Body of pancreas (tissue), 4 donors: ENCODE data around the gene PCDHGA11. TPM values are rescaled to one million over a fixed set of nuclear protein-coding genes. Genes with fewer than 3 reads are reported as not detected.

Source experiments
- ATAC-seq: fragments of 150-250 bp; one replicate; pipeline ENCODE4 v1.9.1; 2016
- DNase-seq, 4 donors: peaks; one replicate each; pipeline ENCODE4 v3.0.0-alpha.2; 2019
- H3K27ac ChIP-seq, 4 donors: fragments of 200-600 bp; sonication (generic); 1 replicate in 3 of 4; 2 replicates in 1 of 4; pipeline versions ENCODE4 v1.5.1 to v1.6.1; 2016 to 2019; ENCODE audit warnings: mild to moderate bottlenecking in 1 of 4, mixed read lengths in 1 of 4, moderate library complexity in 1 of 4
- H3K27me3 ChIP-seq, 2 donors: fragments of 200-600 bp; sonication (generic); one replicate each; pipeline ENCODE4 v1.6.0; 2016; ENCODE audit warnings: mild to moderate bottlenecking in 1 of 2
- H3K36me3 ChIP-seq, 2 donors: fragments of 200-600 bp; sonication (generic); replicated peaks in 1 of 2; 2 replicates each; pipeline ENCODE4 v1.5.1; 2016; ENCODE audit warnings: low read depth in 2 of 2; ENCODE audit not compliant: insufficient read depth in 1 of 2
- H3K4me1 ChIP-seq: fragments of 200-600 bp; sonication (generic); one replicate; pipeline ENCODE4 v1.6.0; 2016
- H3K4me3 ChIP-seq, 2 donors: fragments of 200-600 bp; sonication (generic); 1 replicate in 1 of 2; 2 replicates in 1 of 2; pipeline ENCODE4 v1.5.1; 2016 to 2019
- H3K9me3 ChIP-seq, 3 donors: fragments of 200-600 bp; sonication (generic); 1 replicate in 2 of 3; 2 replicates in 1 of 3; pipeline ENCODE4 v1.5.1; 2016
- POLR2A ChIP-seq, 3 donors: fragments of 450-650 bp; IDR thresholded peaks; one replicate each; pipeline ENCODE4 v1.6.1; 2016; ENCODE audit warnings: antibody characterized with exemption in 3 of 3, mild to moderate bottlenecking in 2 of 3
- WGBS, 2 donors: methylation state at CpG; one replicate each; pipeline ENCODE4 v1.1.5; 2017; 5-methylcytosine and 5-hydroxymethylcytosine counted together
- intact Hi-C: fragments of 100-400 bp; cut with DNase I; formaldehyde crosslinking; loops from one replicate; pipeline ENCODE4 v1.15.1; 2023
- total RNA-seq, 2 donors: library from RNA; depleted of rRNA; stranded (reverse); fragments of >200 nt; gene quantifications; one replicate each; pipeline ENCODE4 v1.1.0, GENCODE V29; 2016
- TF ChIP-seq, protein P1 (sequence below), 7 experiments: fragments of 450-650 bp in 4 of 7; fragments of 200-600 bp in 3 of 7; sonication (generic) in 3 of 7; IDR thresholded peaks; one replicate each; pipeline ENCODE4 v1.5.1; 2016 to 2019; ENCODE audit warnings: antibody characterized with exemption in 7 of 7

The PCDHGA11 gene
- total RNA-seq, 2 donors from 2014 or later = 4.9 to 6.9 TPM

DNA sequence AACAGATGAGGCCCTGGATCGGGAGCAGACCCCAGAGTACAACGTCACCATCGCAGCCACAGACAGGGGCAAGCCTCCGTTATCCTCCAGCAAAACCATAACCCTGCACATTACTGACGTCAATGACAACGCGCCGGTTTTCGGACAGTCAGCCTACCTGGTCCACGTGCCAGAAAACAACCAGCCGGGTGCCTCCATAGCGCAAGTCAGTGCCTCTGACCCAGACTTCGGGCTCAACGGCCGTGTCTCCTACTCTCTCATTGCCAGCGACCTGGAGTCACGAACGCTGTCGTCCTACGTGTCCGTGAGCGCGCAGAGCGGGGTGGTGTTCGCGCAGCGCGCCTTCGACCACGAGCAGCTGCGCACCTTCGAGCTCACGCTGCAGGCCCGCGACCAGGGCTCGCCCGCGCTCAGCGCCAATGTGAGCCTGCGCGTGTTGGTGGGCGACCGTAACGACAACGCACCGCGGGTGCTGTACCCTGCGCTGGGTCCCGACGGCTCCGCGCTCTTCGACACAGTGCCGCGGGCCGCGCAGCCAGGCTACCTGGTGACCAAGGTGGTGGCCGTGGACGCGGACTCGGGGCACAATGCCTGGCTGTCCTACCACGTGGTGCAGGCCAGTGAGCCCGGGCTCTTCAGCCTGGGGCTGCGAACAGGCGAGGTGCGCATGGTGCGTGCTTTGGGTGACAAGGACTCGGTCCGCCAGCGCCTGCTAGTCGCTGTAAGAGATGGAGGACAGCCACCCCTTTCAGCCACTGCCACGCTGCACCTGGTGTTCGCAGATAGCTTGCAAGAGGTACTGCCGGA lies 1.6 kb upstream of the PCDHGA11 start:
- ATAC-seq (no peak), DNase-seq (no peak)
- Histone ChIP-seq H3K4me3 (no peak overlapping the region), H3K36me3 (no peaks in the 10 kb centered on the region), H3K27me3 (no peaks in the 10 kb centered on the region), H3K9me3 (peaks cover 0 to 76% (median 11%) of the 10 kb centered on the region in 3 donors), H3K27ac (no peak overlapping the region), H3K4me1 (no peaks in the 10 kb centered on the region)
- 17 to 30% methylated on average over 4 to 74 of the region's 74 CpGs for WGBS, 2 donors
- intact Hi-C loops = loop anchor here (10.0 kb wide), 1 partner anchor 96 kb away; no protein-coding TSS in a partner anchor
- TF ChIP-seq, protein P1, sequence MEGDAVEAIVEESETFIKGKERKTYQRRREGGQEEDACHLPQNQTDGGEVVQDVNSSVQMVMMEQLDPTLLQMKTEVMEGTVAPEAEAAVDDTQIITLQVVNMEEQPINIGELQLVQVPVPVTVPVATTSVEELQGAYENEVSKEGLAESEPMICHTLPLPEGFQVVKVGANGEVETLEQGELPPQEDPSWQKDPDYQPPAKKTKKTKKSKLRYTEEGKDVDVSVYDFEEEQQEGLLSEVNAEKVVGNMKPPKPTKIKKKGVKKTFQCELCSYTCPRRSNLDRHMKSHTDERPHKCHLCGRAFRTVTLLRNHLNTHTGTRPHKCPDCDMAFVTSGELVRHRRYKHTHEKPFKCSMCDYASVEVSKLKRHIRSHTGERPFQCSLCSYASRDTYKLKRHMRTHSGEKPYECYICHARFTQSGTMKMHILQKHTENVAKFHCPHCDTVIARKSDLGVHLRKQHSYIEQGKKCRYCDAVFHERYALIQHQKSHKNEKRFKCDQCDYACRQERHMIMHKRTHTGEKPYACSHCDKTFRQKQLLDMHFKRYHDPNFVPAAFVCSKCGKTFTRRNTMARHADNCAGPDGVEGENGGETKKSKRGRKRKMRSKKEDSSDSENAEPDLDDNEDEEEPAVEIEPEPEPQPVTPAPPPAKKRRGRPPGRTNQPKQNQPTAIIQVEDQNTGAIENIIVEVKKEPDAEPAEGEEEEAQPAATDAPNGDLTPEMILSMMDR (IDR thresholded peaks at IDR 0.05) = no peak
- no peak for TF ChIP-seq POLR2A (IDR thresholded peaks at IDR 0.05)

DNA sequence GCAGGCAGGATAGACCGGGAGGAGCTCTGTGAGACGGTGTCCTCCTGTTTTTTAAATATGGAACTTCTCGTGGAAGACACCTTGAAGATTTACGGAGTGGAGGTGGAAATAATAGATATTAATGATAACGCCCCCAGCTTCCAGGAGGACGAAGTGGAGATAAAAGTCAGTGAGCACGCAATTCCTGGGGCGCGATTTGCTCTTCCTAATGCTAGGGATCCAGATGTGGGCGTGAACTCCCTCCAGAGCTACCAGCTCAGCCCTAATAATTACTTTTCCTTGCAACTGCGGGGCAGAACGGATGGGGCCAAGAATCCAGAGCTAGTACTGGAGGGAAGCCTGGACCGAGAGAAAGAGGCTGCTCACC lies 621 bp downstream of the PCDHGA11 start:
- 6 to 9% methylated on average over 12 to 13 of the region's 13 CpGs for WGBS, 2 donors
- H3K36me3 ChIP-seq = no peaks in the 10 kb centered on the region
- H3K9me3 ChIP-seq = peaks cover 0 to 84% (median 11%) of the 10 kb centered on the region in 3 donors
- H3K4me3 ChIP-seq = no peak overlapping the region
- TF ChIP-seq, protein P1 (IDR thresholded peaks at IDR 0.05) = no peak
- TF ChIP-seq POLR2A (IDR thresholded peaks at IDR 0.05) = no peak
- no peak overlapping the region for H3K27ac ChIP-seq
- intact Hi-C loops = no loop called here
- ATAC-seq (no peak), DNase-seq (no peak)
- H3K27me3 ChIP-seq = no peaks in the 10 kb centered on the region
- H3K4me1 ChIP-seq = no peaks in the 10 kb centered on the region

DNA sequence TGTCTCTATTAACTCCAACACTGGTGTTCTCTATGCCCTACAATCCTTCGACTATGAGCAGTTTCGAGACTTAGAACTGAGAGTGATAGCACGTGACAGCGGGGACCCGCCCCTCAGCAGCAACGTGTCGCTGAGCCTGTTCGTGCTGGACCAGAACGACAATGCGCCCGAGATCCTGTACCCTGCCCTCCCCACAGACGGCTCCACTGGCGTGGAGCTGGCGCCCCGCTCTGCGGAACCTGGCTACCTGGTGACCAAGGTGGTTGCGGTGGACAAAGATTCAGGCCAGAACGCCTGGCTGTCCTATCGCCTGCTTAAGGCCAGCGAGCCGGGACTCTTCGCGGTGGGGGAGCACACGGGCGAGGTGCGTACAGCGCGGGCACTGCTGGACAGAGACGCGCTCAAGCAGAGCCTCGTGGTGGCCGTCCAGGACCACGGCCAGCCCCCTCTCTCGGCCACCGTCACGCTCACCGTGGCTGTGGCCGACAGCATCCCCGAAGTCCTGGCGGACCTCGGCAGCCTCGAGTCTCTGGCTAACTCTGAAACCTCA lies 2.0 kb downstream of the PCDHGA11 start:
- Histone ChIP-seq H3K4me3 (no peak overlapping the region), H3K9me3 (peaks cover 0 to 92% (median 9%) of the 10 kb centered on the region in 3 donors), H3K27ac (no peak overlapping the region), H3K4me1 (no peaks in the 10 kb centered on the region), H3K27me3 (no peaks in the 10 kb centered on the region), H3K36me3 (no peaks in the 10 kb centered on the region)
- intact Hi-C loops = no loop called here
- 11 to 37% methylated on average over 15 to 42 of the region's 42 CpGs for WGBS, 2 donors
- TF ChIP-seq, protein P1 (IDR thresholded peaks at IDR 0.05) = no peak
- TF ChIP-seq POLR2A (IDR thresholded peaks at IDR 0.05) = no peak
- ATAC-seq (no peak), DNase-seq (no peak)

DNA sequence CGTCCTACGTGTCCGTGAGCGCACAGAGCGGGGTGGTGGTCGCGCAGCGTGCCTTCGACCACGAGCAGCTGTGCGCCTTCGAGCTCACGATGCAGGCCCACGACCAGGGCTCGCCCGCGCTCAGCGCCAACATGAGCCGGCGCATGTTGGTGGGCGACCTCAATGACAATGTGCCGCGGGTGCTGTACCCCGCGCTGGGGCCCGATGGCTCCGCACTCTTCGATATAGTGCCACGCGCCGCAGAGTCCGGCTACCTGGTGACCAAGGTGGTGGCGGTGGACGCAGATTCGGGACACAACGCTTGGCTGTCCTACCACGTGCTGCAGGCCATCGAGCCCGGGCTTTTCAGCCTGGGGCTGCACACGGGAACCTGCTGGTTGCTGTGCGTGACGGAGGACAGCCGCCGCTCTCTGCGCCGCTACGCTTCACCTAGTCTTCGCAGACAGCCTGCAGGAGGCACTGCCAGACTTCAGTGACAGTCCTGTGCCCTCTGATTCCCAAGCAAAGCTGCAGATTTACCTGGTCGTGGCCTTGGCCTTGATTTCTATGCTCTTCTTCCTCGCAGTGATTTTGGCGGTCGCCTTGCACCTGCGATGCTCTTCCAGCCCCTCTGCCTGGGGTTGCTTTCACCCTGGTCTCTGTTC lies 7.1 kb downstream of the PCDHGA11 start:
- Histone ChIP-seq H3K4me1 (no peaks in the 10 kb centered on the region), H3K27ac (no peak overlapping the region), H3K4me3 (no peak overlapping the region), H3K27me3 (no peaks in the 10 kb centered on the region), H3K9me3 (peaks cover 0 to 79% (median 2%) of the 10 kb centered on the region in 3 donors), H3K36me3 (no peaks in the 10 kb centered on the region)
- DNase-seq = no peak
- WGBS, 2 donors = 22 to 25% methylated on average over 11 to 53 of the region's 53 CpGs
- TF ChIP-seq POLR2A (IDR thresholded peaks at IDR 0.05) = no peak
- TF ChIP-seq, protein P1 (IDR thresholded peaks at IDR 0.05) = no peak
- ATAC-seq = no peak
- intact Hi-C loops = no loop called here
